Measurements from ENCODE around the gene DIS3L2.

- TF ChIP-seq CTCF (IDR thresholded peaks at IDR 0.05; ENCODE audit: insufficient read depth, low read depth, low read length): peak; percentile 12
- TF ChIP-seq EZH2 (IDR thresholded peaks at IDR 0.05; ENCODE audit: insufficient read depth, low read length): no peak
Measured at GRCh38 chr2:232315049-232315922, 353.8 kb downstream of the DIS3L2 start.
